DMS79 treated with DMSO at 0.1 percent for 48 hours (cell line): ENCODE data around the gene MED9.

Source experiments
- DNase-seq: peaks from one replicate; lab custom pipeline; 2025; lab: John Stamatoyannopoulos, UW

MED9 gene

GRCh38 chr17:17505151-17505550 lies 28.4 kb downstream of the MED9 start:
- DNase-seq: no peak

GRCh38 chr17:17505610-17506171 lies 28.9 kb downstream of the MED9 start:
- no peak for DNase-seq

- no peak for DNase-seq
Measured at GRCh38 chr17:17506181-17506741, 29.5 kb downstream of the MED9 start.

- peak; percentile 39 for DNase-seq
Measured at GRCh38 chr17:17506893-17507464, 30.2 kb downstream of the MED9 start.

- no peak for DNase-seq
Measured at GRCh38 chr17:17507465-17508011, 30.7 kb downstream of the MED9 start.

- no peak for DNase-seq
Measured at GRCh38 chr17:17508019-17508535, 31.3 kb downstream of the MED9 start.

- DNase-seq: no peak
Measured at GRCh38 chr17:17508646-17509591, 32.1 kb downstream of the MED9 start.

GRCh38 chr17:17509601-17510425 lies 33.0 kb downstream of the MED9 start:
- no peak for DNase-seq

- DNase-seq: no peak
Measured at GRCh38 chr17:17510456-17511292, 33.9 kb downstream of the MED9 start.

- DNase-seq: no peak
Measured at GRCh38 chr17:17511293-17511741, 34.5 kb downstream of the MED9 start.

GRCh38 chr17:17511881-17512858 lies 35.4 kb downstream of the MED9 start:
- peak; percentile 25 for DNase-seq

- DNase-seq: no peak
Measured at GRCh38 chr17:17512866-17513265, 36.1 kb downstream of the MED9 start.

GRCh38 chr17:17513626-17514025 lies 36.8 kb downstream of the MED9 start:
- DNase-seq: no peak

GRCh38 chr17:17514361-17514992 lies 37.7 kb downstream of the MED9 start:
- no peak for DNase-seq

GRCh38 chr17:17514993-17515933 lies 38.5 kb downstream of the MED9 start:
- no peak for DNase-seq

GRCh38 chr17:17515934-17516930 lies 39.4 kb downstream of the MED9 start:
- DNase-seq: no peak
